CD4-positive, alpha-beta T cell (primary cell): ENCODE measurements around the gene CCDC85B. TPM values are rescaled to one million over a fixed set of nuclear protein-coding genes. Genes with fewer than 3 reads are reported as not detected.

ENCODE experiments used
- ATAC-seq: fragments of 200-7000 bp; cut with Tn5 transposase; one replicate; pipeline ENCODE4 v1.10.0; 2022; ENCODE audit warnings: mild to moderate bottlenecking; ENCODE audit not compliant: poor library complexity
- CTCF ChIA-PET: fragments of 350-600 bp; sonication (Branson Sonifier 250); formaldehyde crosslinking; loops from one replicate; lab custom pipeline; 2021; ENCODE audit warnings: antibody characterized with exemption, inconsistent platforms; lab: Charles Lee
- POLR2A ChIA-PET: fragments of 350-600 bp; sonication (Branson Sonifier 250); formaldehyde crosslinking; loops from one replicate; lab custom pipeline; 2021; ENCODE audit warnings: antibody characterized with exemption, inconsistent platforms; lab: Charles Lee
- DNase-seq, 14 experiments: peaks; one replicate each; pipeline ENCODE4 v3.0.0-alpha.2; 2013 to 2020; ENCODE audit warnings: mixed read lengths in 2 of 14
- H3K27ac ChIP-seq, 2 donors: one replicate each; pipeline versions ENCODE4 v1.5.1 to v1.7.0; 2013; ENCODE audit warnings: low read length in 2 of 2, low read depth in 1 of 2, mild to moderate bottlenecking in 1 of 2
- H3K27me3 ChIP-seq, 2 experiments: 1 replicate in 1 of 2; 2 replicates in 1 of 2; pipeline versions ENCODE4 v1.6.1 to v1.7.0; 2013; ENCODE audit warnings: low read length in 2 of 2, control low read depth in 1 of 2, mild to moderate bottlenecking in 1 of 2, moderate library complexity in 1 of 2; ENCODE audit not compliant: insufficient read depth in 2 of 2, control insufficient read depth in 1 of 2
- H3K36me3 ChIP-seq: one replicate; pipeline ENCODE4 v1.6.1; 2013; ENCODE audit warnings: low read length, control low read depth; ENCODE audit not compliant: insufficient read depth
- H3K4me1 ChIP-seq: one replicate; pipeline ENCODE4 v1.6.1; 2013; ENCODE audit warnings: low read length, control low read depth; ENCODE audit not compliant: insufficient read depth
- H3K4me3 ChIP-seq: one replicate; pipeline ENCODE4 v1.5.1; 2013; ENCODE audit warnings: mild to moderate bottlenecking, low read length, moderate library complexity
- H3K9me3 ChIP-seq, 2 experiments: 1 replicate in 1 of 2; 2 replicates in 1 of 2; pipeline versions ENCODE4 v1.6.1 to v1.7.0; 2013; ENCODE audit warnings: low read length in 2 of 2, mild to moderate bottlenecking in 2 of 2, control low read depth in 1 of 2, moderate library complexity in 1 of 2; ENCODE audit not compliant: control insufficient read depth in 1 of 2, insufficient read depth in 1 of 2
- H3K27ac Mint-ChIP-seq: one replicate; pipeline ENCODE4 v1.8.0; 2020; ENCODE audit warnings: mixed read lengths
- H3K27me3 Mint-ChIP-seq: one replicate; pipeline ENCODE4 v1.8.0; 2021; ENCODE audit warnings: mixed read lengths
- H3K36me3 Mint-ChIP-seq: one replicate; pipeline ENCODE4 v1.8.0; 2021; ENCODE audit warnings: low read depth, mixed read lengths
- H3K4me1 Mint-ChIP-seq: one replicate; pipeline ENCODE4 v1.8.0; 2021; ENCODE audit warnings: low read depth, mixed read lengths
- H3K4me3 Mint-ChIP-seq: one replicate; pipeline ENCODE4 v1.8.0; 2020; ENCODE audit warnings: mild to moderate bottlenecking, mixed read lengths
- H3K9me3 Mint-ChIP-seq: one replicate; pipeline ENCODE4 v1.8.0; 2020; ENCODE audit warnings: mixed read lengths
- intact Hi-C, 2 experiments: fragments of 100-400 bp; cut with DNase I in 1 of 2; cut with micrococcal nuclease in 1 of 2; formaldehyde crosslinking; loops; one replicate each; pipeline versions ENCODE4 v1.15.1 to v1.9.0; 2023 to 2025; cut with DNase I, micrococcal nuclease
- total RNA-seq, 174 experiments: library from RNA in 2 of 174; stranded (reverse) in 2 of 174; gene quantifications; one replicate each; pipeline ENCODE4 v1.2.3 and lab custom pipeline; 2021 to 2026
- TF ChIP-seq, protein P1 (sequence below): fragments of 200-600 bp; IDR thresholded peaks from one replicate; pipeline ENCODE4 v1.8.0; 2022; ENCODE audit warnings: antibody characterized with exemption, mild to moderate bottlenecking

Gene CCDC85B
- total RNA-seq, 2 experiments from 2014 or later: 23.1 to 25.8 TPM

- Mint-ChIP-seq H3K27me3 (no peaks in the 10 kb centered on the region), H3K27ac (peak overlapping the region; percentile 75), H3K9me3 (no peaks in the 10 kb centered on the region), H3K4me3 (no peak overlapping the region), H3K4me1 (peaks cover 51% of the 10 kb centered on the region), H3K36me3 (peaks cover 52% of the 10 kb centered on the region)
- Histone ChIP-seq H3K4me1 (peaks cover 54% of the 10 kb centered on the region), H3K9me3 (no peaks in the 10 kb centered on the region), H3K27ac (no peak overlapping the region), H3K36me3 (peaks cover 35% of the 10 kb centered on the region), H3K4me3 (no peak overlapping the region), H3K27me3 (no peaks in the 10 kb centered on the region)
- intact Hi-C loops: loop anchor here in 1 of 2 experiments (10.0 kb wide), 1 partner anchor 170 kb away; the partner anchor contains the start of gene KAT5
- no peak for ATAC-seq
- CTCF ChIA-PET: interaction anchor here (0.7 to 3.5 kb wide), 31 partner anchors 7 to 497 kb away, joined by 3 to 37 read pairs (median 5); partner anchors contain the start of genes BANF1, C11orf68, CFL1 and DRAP1
- POLR2A ChIA-PET: interaction anchor here (0.6 to 3.0 kb wide), 15 partner anchors 9 to 388 kb away, joined by 3 to 56 read pairs (median 5); partner anchors contain the start of genes BANF1, CFL1, EIF1AD and FOSL1
- no peak for DNase-seq
- TF ChIP-seq, protein P1, sequence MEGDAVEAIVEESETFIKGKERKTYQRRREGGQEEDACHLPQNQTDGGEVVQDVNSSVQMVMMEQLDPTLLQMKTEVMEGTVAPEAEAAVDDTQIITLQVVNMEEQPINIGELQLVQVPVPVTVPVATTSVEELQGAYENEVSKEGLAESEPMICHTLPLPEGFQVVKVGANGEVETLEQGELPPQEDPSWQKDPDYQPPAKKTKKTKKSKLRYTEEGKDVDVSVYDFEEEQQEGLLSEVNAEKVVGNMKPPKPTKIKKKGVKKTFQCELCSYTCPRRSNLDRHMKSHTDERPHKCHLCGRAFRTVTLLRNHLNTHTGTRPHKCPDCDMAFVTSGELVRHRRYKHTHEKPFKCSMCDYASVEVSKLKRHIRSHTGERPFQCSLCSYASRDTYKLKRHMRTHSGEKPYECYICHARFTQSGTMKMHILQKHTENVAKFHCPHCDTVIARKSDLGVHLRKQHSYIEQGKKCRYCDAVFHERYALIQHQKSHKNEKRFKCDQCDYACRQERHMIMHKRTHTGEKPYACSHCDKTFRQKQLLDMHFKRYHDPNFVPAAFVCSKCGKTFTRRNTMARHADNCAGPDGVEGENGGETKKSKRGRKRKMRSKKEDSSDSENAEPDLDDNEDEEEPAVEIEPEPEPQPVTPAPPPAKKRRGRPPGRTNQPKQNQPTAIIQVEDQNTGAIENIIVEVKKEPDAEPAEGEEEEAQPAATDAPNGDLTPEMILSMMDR: no peak
These were observed 5.2 kb upstream of the CCDC85B start for GRCh38 chr11:65885231-65885630.

DNA sequence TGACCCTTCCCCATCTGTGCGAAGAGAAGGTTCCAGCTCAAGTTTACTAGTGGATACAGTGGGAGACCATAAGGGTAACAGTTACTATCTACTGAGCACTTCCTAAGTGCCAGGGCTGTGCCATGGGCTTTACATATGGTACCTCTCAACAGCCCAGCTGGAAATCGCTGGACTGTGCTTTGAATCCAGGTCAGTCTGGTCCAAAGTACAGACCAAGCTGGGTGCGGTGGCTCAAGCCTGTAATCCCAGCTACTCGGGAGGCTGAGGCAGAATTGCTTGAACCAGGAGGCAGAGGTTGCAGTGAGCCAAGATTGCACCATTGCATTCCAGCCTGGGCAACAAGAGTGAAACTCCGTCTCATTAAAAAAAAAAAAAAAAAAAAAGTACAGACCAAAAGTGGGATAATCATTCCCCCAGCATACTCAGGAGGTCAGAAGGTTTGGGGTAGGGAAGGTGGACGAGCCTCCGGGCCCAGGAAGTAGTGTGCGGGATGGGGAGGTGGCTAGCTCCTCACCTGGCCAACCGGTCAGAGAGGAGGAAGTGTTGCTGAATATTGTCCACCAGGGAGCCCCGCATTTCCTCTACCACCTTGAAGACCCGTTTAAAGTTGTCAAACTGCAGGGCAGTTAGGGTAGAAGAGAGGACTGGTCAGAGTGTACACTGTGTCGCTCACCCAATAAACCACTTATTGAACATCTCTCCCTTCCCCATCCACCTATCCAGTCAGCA is 4.5 kb upstream of the CCDC85B start:
- H3K27me3 Mint-ChIP-seq: no peaks in the 10 kb centered on the region
- intact Hi-C loops: loop anchor here in 1 of 2 experiments (10.0 kb wide), 1 partner anchor 171 kb away; the partner anchor contains the start of gene KAT5
- no peaks in the 10 kb centered on the region for H3K9me3 Mint-ChIP-seq
- H3K4me3 ChIP-seq: no peak overlapping the region
- no peaks in the 10 kb centered on the region for H3K9me3 ChIP-seq
- peaks cover 48% of the 10 kb centered on the region for H3K4me1 Mint-ChIP-seq
- peak overlapping the region; percentile 95 for H3K27ac Mint-ChIP-seq
- no peak for ATAC-seq
- peak overlapping the region; percentile 87 for H3K4me3 Mint-ChIP-seq
- H3K27me3 ChIP-seq: no peaks in the 10 kb centered on the region
- H3K27ac ChIP-seq: no peak overlapping the region
- peaks cover 35% of the 10 kb centered on the region for H3K36me3 ChIP-seq
- peak in 1 of 14 experiments; percentile 17 for DNase-seq
- H3K36me3 Mint-ChIP-seq: peaks cover 53% of the 10 kb centered on the region
- TF ChIP-seq, protein P1: no peak
- POLR2A ChIA-PET: interaction anchor here (0.8 to 3.0 kb wide), 6 partner anchors 8 to 174 kb away, joined by 3 to 56 read pairs (median 6); partner anchors contain the start of genes BANF1, CFL1, EIF1AD and FOSL1
- CTCF ChIA-PET: interaction anchor here (0.7 to 5.2 kb wide), 4 partner anchors 26 to 498 kb away, joined by 4 to 80 read pairs (median 21); partner anchors contain the start of genes CFL1 and MUS81
- peaks cover 51% of the 10 kb centered on the region for H3K4me1 ChIP-seq

DNA sequence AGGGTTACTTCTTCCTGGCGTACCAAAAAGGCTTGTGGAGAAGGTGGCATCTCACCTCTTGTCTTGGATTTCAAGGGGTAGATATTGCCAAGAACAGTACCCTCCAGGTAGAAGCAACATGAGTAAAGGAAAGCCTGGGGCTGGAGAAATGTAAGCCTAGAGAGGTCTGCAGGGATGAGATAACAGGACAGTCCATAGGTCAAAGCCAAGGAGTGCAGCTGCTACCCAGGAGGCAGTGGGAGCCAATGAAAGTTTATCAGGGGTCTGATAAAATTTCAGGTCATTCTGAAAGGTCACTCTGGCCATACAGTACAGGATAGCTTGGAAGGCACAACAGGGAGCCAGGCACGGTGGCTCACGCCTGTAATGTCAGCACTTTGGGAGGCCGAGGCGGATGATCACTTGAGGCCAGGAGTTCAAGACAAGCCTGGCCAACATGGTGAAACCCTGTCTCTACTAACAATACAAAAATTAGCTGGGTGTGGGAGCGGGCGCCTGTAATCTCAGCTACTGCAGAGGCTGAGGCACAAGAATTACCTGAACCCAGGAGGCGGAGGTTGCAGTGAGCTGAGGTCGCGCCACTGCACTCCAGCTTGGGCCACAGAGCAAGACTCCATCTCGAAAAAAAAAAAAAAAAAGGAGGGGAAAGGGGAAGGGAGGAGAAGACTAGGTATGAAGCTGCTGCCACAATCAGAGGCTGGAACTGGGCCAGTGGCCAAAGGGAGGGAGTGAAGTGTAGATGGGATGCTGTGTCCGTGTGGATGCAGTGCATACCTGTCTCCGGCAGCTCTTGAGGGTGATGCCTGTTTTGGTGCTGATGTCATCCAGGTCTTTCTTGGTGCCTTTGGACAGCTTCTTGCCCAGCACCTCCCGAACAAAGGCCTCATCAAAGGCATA is 3.4 kb upstream of the CCDC85B start:
- Histone ChIP-seq H3K36me3 (peaks cover 35% of the 10 kb centered on the region), H3K9me3 (no peaks in the 10 kb centered on the region), H3K4me1 (peaks cover 55% of the 10 kb centered on the region), H3K4me3 (peak overlapping the region; percentile 93), H3K27ac (peak overlapping the region; percentile 88 to 91), H3K27me3 (no peaks in the 10 kb centered on the region)
- DNase-seq: peak in 1 of 14 experiments; percentile 38
- Mint-ChIP-seq H3K9me3 (no peaks in the 10 kb centered on the region), H3K4me1 (peaks cover 51% of the 10 kb centered on the region), H3K4me3 (peak overlapping the region; percentile 87), H3K36me3 (peaks cover 53% of the 10 kb centered on the region), H3K27ac (peak overlapping the region; percentile 95), H3K27me3 (no peaks in the 10 kb centered on the region)
- no peak for ATAC-seq
- ChIA-PET CTCF (interaction anchor here (1.5 to 5.2 kb wide), 6 partner anchors 16 to 175 kb away, joined by 9 to 80 read pairs (median 16); partner anchors contain the start of genes C11orf68, CFL1, DRAP1 and KAT5), POLR2A (interaction anchor here (1.0 to 5.2 kb wide), 5 partner anchors 13 to 36 kb away, joined by 4 to 248 read pairs (median 80); partner anchors contain the start of genes C11orf68, CFL1, DRAP1 and FOSL1)
- TF ChIP-seq, protein P1: no peak
- intact Hi-C loops: loop anchor here in 1 of 2 experiments (10.0 kb wide), 1 partner anchor 172 kb away; the partner anchor contains the start of gene KAT5
